NCI-H82 treated with DMSO at 0.1 percent for 48 hours (cell line): ENCODE results near the gene SLC35B4.
A peak's percentile ranks its signal among the peaks of the same experiment; 100 is the strongest.
"Not testable (repeated sequence)": the region's sequence is repeated elsewhere in the genome, so short reads cannot be mapped to it uniquely, and the experiment has no call there.

Source experiments
- DNase-seq: peaks from one replicate; lab custom pipeline; 2025; ENCODE audit not compliant: unreplicated experiment; lab: John Stamatoyannopoulos, UW

SLC35B4 gene

GRCh38 chr7:134332892-134333291 is 16.2 kb upstream of the SLC35B4 start:
- DNase-seq: no peak

DNA sequence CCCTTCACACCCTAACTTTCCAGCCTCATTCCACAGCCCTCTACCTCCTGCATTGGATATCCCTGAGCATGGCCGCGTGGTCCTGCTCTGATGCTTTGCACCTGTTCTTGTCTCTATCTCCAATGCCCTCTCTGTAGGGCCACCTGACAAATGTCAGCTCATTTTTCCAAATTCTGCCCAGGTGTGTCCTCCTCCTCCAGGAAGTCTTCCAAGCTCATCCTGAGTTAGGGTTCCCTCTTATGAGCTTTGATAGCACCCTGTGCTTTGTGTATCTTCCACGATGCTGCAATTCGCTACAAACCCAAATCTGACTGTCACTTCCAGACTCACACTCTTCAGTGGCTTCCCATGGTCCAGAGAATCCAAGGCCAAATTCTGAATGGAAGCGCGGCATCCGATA is 14.7 kb upstream of the SLC35B4 start:
- DNase-seq: no peak

- no peak for DNase-seq
These were observed 14.2 kb upstream of the SLC35B4 start for GRCh38 chr7:134330974-134331373.

DNA sequence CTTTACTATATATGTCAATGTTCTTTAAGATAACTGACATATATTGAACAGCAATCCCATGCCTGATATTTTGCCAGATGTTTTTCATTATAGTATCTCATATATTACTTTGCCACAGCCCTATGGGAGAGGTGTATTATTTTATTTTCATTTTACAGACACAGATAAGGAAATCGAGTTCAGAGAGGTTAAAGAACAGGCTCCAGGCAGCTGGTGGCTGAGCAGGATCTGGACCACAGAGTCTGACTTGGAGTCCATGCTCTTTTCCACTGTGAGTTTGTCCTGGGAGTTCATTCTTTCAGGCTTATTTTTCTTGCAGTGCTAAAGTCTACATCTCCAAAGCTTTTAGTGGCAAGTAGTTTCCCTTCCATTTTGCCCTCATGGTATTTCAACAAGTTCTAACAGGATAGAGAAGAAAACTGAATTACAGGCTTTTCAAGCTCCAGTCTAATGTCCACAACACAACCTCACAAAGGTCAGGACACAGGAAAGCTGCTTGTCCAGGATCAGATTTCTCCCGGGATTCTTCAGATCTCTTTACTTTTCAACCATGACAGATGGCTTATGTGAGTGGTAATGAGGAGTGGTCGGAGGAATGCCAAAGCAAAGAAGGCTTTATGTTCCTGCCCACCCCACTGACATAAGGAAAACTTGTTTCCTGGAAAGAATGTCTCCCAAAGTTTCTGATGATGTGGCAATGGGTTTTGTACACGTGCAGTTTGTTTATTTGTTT is 13.1 kb upstream of the SLC35B4 start:
- peak; percentile 8 for DNase-seq

- DNase-seq: no peak
These were observed 12.2 kb upstream of the SLC35B4 start for GRCh38 chr7:134328900-134329299.

DNA sequence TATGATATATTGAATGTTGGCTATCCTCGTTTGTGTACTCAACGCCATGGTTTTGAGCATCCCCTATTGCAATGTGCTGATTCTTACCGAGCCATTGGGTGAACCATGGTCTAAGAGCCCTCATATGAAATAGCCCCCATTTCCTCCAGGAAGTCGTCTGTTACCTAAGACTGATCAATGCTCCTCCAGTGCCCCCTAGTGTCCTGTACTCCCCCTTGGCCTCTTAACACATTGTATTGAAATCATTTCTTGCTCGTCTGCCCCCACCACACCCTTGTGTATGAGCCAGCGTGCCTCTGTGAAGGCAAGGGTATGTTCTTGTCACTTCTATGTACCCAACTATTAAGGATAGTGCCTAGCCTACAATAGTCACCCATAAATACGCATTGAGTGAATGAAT is 11.2 kb upstream of the SLC35B4 start:
- DNase-seq: peak; percentile 73

GRCh38 chr7:134324107-134324506 is 7.4 kb upstream of the SLC35B4 start:
- no peak for DNase-seq

DNA sequence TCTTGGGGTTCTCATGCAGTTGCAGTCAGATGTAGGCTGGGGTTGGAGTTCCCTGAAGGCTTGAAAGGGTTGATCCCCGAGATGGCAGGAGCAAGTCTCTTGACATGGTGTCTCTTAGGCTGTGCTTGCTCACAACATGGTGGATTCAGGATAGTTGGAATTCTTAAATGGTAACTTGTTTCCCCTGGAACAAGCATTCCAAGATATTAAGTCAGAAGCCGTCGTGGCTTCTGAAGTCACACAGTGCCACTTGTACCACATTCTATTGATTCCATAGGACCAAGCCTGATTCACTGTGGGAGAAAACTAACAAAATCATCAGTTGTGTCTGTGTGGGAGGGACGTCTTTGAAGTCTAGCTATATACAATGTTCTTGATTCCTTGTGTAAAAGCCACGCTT is 3.5 kb upstream of the SLC35B4 start:
- no peak for DNase-seq

DNA sequence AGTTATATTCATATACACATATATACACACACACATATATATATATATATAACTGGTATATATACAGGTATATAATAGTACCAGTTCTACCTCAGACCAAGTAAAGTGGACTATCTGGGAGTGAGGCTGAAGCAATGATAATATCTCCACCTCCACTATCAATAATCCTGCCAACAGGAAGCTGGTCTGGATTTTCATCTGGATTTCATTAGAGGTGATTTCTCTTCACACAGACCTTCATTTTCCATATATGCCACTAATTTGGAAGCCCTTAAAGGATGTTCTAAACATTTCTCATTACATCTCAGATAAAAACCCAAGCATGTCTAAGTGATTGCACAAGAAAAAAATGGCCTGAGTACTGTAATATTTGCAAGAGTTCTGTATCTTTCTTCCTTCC is 1.7 kb upstream of the SLC35B4 start:
- no peak for DNase-seq

GRCh38 chr7:134317434-134317833 is 704 bp upstream of the SLC35B4 start:
- no peak for DNase-seq

DNA sequence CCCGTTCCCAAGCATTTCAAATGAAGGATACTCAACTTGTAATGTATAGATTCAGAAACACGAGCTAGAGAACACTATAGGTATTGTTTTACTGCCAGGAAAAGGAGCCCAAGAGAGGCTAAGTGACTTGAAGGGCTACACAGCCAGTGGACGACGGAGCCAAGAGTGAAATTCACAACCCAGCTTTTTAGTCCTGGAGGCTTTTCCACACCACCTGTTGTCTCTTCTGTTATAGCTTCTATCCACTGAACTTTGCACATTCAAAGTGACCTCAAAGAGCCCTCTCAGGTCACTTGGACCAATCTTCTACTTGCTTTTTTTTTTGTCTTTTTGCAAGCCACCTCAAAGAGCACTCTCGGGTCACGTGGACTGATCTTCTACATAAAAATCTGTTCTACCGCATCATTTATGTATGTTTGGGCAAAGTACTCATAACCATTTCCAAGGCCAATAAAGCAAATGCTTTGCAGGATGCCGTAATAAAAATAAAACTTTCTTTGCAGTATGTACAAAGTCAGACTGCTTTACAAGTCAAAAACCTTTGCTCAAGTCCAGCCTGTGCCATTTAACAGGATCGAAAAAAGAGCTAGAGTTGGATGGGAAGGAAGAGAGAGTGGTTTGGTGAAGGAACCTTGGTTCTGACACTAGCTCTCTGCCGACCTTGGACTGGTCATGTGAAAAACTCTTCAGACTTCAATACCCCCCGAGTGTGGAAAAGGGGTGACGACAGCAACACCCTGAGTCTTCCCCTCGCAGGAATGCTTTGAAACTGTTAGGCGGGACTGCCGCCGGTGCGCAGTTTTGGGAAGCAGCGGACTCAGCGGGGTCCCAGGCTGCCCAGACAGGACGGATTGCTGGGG is 821 bp downstream of the SLC35B4 start:
- DNase-seq: no peak

- no peak for DNase-seq
These were observed 3.2 kb downstream of the SLC35B4 start for GRCh38 chr7:134313543-134313942.

DNA sequence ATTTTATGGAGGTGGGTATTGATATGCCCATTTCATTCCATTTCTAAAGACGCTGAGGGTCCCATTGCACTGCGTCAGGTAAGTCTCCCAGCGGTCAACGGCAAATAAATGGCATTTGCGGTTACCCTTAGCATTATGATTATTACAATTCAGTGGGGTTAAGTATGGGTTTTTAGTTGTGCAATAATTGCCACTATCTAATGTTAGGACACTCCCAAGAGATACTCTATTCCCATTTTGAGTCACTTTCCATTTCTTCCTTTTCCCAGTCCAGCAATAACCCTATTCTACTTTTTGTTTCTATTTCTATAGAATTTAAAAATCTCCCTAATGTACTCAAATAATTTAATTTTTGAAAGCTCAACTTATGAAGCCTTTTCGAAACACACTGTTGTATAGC is 4.0 kb downstream of the SLC35B4 start:
- DNase-seq: no peak

- DNase-seq: no peak
These were observed 4.9 kb downstream of the SLC35B4 start for GRCh38 chr7:134311807-134312206.

- DNase-seq: no peak
These were observed 8.2 kb downstream of the SLC35B4 start for GRCh38 chr7:134308548-134308947.

DNA sequence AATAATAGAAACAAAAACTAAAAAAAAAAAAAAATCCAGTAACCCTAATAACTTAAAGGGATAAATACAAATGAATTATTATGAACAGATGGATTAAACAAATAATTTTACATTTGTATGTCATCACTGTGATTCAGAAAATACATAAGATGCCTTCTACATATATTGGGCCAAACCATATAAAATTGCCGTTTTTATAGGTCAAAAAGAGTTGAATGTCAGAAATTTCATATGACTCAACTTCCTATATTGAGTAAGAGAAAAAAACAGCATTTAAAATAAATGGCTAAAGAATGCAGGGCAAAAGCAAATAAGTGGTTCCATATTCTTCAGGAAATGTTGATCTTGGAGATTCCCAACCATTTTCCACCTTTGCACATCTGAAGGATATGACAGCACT is 9.4 kb downstream of the SLC35B4 start:
- DNase-seq: no peak

- DNase-seq: no peak
These were observed 14.6 kb downstream of the SLC35B4 start for GRCh38 chr7:134302120-134302519.

DNA sequence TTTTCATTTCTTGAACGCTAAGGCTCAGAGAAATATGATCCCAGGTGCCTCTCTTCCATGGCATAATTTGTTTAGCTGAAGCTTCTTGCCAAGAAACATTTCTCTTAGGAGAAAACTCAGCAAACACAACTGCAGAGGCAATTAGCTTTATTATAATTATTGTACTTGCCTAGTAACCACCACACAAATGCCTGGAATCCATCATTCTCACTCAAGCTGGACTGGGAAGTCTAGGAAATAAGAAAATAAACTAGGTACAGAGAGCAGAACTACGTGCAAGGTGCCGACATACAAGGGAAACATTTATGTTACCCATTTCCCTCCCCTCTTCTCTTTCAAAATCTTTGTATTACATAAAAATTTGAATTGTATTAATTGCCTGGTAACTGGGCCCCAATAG is 15.1 kb downstream of the SLC35B4 start:
- no peak for DNase-seq

DNA sequence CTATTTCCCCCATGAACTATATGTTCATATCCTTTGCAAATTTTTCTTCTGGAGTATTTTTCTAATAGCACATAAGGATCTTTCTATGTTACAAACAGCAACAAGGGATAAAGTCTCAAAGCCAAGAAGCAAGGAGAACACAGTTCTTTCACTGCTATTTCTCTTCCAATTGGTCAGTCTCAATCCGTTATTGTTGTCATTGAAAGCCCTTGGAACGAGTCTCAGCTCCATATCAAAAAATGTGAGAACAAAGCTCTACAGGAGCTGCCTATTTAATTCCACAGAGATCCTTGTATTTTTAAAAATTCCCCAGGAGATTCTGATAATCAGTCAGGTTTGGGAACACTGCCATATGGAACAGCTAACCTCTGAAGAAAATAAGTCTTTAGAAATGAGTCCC is 15.7 kb downstream of the SLC35B4 start:
- no peak for DNase-seq

- no peak for DNase-seq
These were observed 17.6 kb downstream of the SLC35B4 start for GRCh38 chr7:134298902-134299683.

DNA sequence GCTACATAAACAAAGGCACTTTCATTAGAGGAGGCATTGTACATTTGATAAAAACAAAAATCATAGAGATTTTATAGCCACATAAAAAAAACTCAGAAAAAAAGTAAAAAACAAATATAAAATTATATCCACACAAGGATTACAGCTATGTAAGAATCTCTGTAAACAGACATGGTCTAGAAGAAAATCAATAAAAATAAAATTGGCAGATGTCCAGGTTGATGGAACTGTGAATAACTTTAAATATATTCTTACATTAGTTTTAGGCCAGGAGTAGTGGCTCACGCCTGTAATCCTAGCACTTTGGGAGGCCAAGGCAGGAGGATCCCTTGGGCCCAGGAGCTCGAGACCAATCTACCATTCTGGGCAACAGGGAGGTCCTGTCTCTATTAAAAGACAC is 19.2 kb downstream of the SLC35B4 start:
- no peak for DNase-seq

DNA sequence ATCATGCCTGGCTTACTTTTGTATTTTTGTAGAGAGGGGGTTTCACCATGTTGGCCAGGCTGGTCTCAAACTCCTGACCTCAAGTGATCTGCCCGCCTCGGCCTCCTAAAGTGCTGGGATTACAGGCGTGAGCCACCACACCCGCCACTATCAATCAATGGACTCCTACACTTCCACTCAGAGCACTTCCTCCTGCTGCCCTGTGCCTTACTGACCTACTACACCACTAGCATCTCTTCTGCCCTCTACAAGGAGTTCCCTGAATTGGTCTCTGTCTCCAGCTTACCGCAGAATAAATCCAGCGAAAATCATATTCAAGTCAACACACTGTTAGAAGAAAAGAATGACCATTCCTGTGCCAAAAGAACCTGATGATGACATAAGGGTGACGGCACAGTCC is 20.7 kb downstream of the SLC35B4 start:
- not testable (repeated sequence) for DNase-seq
